Measurements from ENCODE around the gene FBXW5.

FBXW5 gene

GRCh38 chr9:136928591-136928990 is 15.9 kb downstream of the FBXW5 start:
- no peak for DNase-seq

DNA sequence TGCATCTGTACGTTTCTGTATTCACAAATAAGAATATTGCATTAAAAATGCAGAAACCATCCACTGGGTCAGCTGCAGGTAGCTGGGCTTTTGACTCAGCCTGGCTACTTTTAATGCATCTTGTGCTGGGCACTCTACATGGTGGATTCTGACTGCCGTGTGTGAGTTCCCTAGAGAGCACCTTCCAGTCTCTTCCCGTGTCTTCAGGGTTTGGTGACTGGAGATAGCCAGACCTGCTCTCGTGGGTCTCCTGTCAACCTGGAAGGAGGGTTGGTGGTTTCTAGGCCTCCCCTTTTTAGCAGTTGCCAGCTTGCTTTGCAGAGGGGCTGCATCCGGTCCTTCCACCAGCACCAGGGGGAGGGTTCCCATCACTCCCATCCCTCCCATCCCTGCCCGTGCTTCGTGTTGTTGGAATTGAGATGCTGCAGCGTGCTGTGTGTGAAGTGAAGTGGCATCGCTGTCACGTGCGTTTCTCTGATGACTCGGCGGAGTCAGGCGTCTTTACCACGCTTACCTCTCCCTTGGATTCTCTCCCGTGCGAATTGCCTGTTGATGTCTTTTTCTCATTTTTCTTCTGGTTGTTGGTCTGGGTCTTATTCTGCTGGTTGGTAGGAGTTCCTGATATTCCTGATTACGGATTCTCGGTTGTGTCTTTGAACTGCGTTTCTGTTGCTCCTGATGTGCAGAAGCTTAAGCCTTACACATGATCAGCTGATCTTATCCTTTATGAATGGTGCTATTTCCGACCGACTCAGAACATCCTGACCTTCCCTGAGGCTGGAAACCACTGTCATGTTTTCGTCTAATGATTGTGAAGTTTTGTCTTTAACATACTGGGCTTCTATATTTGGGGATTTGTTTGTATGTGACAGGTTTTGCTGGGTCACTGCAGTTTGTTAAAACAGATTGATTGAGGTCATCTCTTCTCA is 16.9 kb downstream of the FBXW5 start:
- DNase-seq = no peak

- DNase-seq = no peak
Measured at GRCh38 chr9:136926749-136927148, 17.8 kb downstream of the FBXW5 start.

GRCh38 chr9:136926154-136926704 is 18.3 kb downstream of the FBXW5 start:
- no peak for DNase-seq

DNA sequence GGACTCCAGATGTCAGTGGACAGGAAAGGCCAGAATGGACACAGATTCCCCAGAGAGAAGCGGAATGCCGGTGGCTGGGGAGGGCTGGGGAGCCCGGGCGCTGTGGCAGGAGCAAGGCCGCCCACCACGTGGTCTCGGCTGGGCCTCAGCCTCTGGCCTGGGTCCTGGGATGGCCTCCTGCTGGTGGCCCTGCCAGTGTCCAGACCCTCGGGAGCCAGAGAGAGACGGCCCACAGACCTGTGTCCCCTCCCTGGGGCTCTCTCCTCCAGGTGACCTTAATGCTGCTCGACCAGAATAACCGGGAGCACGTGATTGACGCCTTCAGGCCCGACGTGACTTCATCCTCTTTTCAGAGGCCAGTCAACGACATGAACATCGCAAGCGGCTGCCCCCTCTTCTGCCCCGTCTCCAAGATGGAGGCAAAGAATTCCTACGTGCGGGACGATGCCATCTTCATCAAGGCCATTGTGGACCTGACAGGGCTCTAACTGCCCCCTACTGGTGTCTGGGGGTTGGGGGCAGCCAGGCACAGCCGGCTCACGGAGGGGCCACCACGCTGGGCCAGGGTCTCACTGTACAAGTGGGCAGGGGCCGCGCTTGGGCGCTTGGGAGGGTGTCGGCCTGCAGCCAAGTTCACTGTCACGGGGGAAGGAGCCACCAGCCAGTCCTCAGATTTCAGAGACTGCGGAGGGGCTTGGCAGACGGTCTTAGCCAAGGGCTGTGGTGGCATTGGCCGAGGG is 19.0 kb downstream of the FBXW5 start:
- no peak for DNase-seq

- no peak for DNase-seq
Measured at GRCh38 chr9:136923881-136924280, 20.7 kb downstream of the FBXW5 start.

- DNase-seq = no peak
Measured at GRCh38 chr9:136922540-136922939, 22.0 kb downstream of the FBXW5 start.

- DNase-seq = no peak
Measured at GRCh38 chr9:136921718-136922117, 22.8 kb downstream of the FBXW5 start.

DNA sequence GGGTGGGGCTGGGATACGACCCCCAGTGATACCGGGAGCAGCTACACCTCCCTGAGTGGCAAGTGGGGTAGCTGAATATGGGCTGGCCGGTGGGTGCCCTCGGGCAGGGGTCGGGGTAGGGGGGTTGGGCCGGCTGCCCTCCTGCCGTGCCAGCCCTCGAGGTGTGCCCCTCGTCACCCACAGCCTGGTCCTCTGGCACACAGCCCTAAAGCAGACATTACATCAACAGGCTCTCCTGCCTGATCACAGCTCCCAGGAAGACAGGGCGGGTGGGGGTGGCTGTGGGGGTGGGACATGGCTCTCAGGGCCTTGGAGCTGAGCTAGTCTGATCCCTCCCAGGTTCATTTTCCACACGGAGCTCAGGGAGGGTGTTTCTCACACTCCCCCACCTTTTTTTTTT is 23.2 kb downstream of the FBXW5 start:
- no peak for DNase-seq

GRCh38 chr9:136920734-136921231 is 23.8 kb downstream of the FBXW5 start:
- no peak for DNase-seq

- DNase-seq = no peak
Measured at GRCh38 chr9:136920069-136920468, 24.5 kb downstream of the FBXW5 start.

- DNase-seq = no peak
Measured at GRCh38 chr9:136917902-136918301, 26.6 kb downstream of the FBXW5 start.

GRCh38 chr9:136916330-136917184 is 28.0 kb downstream of the FBXW5 start:
- DNase-seq = no peak

- no peak for DNase-seq
Measured at GRCh38 chr9:136915632-136916329, 28.8 kb downstream of the FBXW5 start.

DNA sequence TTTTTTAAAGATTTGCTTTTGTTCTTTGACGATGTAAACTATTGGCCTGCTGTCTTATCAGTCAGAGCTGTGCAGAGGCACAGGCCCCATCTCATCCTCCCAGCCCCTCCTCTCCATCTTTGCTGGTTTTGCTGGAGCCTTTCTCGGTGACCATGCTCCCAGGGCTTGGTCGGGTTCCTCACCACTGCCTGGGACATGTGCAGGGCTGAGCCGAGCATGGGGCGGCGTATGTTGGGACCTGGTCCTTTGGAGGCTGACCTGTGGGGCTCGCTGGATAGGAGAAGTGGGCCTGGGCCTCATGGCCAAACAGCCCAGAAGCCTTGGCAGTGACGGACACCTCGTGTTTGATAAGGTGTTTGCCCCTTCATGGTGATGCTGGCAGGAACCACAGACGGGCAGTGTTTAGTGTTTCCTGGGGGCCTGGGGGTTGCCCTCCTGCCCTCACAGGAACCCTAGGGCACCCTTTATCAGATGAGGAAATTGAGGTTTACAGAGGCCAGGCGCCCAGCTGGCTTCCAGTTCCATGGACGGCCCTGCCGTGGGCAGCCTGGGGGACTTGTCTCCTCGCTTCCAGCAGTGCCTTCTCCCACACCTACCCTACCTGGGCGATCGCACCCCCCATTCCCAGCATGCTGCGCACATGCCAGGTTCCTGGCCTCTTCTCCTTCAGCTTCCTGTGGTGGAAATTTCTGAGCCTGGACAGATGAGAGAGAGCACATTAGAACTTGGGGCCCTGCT is 30.7 kb downstream of the FBXW5 start:
- DNase-seq = no peak

GRCh38 chr9:136910901-136911245 is 33.7 kb downstream of the FBXW5 start:
- no peak for DNase-seq

DNA sequence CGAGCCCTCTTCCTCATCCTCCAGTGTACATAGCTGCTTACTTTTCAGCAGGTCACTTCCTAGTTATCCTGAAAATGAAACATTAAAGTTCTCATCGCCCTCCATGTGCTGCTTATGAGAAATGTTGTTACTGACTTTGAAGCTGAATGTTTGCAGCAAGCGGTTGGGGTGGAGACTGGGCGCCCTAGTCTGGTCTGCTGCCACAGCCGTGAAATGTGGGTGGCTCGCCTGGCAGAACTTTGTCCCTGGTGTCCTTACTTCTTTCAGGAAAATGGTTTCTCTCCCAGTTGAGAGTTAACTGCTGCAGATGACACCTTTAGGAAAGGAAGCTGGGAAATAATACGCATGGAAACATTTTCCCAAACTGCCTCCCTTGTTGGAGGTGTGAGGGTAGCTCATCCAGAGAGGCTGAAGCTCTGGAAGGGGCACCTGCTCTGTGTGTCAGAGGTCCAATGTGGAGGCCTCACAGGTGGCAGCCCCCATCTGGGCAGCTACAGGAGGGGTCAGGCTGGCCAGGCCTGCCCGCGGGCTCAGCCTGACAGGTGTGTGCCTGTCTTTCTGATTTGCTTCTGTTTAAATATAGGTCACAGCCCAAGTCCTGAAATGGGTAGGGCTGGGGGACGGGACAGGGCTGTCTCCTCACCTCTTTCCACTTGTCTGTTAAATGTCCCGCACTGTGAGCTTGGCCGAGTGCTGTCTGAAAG is 34.2 kb downstream of the FBXW5 start:
- DNase-seq = no peak

- DNase-seq = no peak
Measured at GRCh38 chr9:136907011-136907914, 37.3 kb downstream of the FBXW5 start.

DNA sequence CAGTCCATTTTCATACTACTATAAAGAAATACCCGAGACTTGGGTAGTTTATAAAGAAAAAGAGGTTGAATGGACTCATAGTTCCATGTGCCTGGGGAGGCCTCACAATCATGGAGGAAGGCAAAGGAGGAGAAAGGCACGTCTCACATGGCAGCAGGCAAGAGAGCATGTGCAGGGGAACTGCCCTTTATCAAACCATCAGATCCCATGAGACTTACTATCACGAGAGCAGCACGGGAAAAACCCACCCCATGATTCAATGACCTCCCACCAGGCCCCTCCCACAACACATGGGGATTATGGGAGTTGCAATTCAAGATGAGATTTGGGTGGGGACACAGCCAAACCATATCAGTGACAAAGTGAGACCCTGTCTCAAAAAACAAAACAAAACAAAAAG is 38.3 kb downstream of the FBXW5 start:
- DNase-seq = no peak
